ENCODE data around the gene GPATCH1. TPM values are rescaled to one million over a fixed set of nuclear protein-coding genes. Genes with fewer than 3 reads are reported as not detected.

Gene GPATCH1
- total RNA-seq, 1 experiment from 2014 or later: 34.7 TPM

DNA sequence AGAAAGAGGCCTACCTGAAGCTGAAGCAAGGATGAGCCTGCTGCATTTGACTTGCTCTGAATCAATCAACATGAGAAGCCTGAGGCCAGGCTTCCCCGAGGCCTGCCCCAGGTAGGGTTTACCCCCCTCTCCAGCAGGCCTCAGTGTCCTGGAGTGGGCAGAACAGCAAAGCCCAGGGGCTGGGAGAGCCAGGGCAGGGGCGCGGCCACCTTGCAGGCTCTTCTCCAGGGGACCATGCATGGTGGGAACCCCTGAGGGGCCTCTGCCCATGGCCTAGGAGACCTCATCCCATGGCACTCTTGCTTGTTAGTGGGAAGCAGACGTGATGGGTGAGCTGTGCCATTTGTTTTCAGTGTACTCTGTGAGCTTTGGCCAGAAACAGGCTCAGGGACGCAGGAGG, 93.2 kb downstream of the GPATCH1 start:
- CTCF ChIA-PET: interaction anchor here (0.6 to 1.8 kb wide), 2 partner anchors 9 to 10 kb away, joined by 4 to 7 read pairs; no protein-coding TSS in a partner anchor
- DNase-seq (ENCODE audit: low read depth, low spot score) (no peak), ATAC-seq (no peak)
- intact Hi-C loops (cut with micrococcal nuclease; ENCODE audit: unreplicated experiment): no loop called here
- Histone ChIP-seq H3K4me1 (ENCODE audit: control insufficient read depth, insufficient read depth, low read length) (peaks cover 36% of the 10 kb centered on the region), H3K36me3 (ENCODE audit: control insufficient read depth, insufficient read depth, low read length) (no peaks in the 10 kb centered on the region; the same call in 1 of the 2 replicates), H3K27me3 (ENCODE audit: control insufficient read depth, insufficient read depth, low read length) (no peaks in the 10 kb centered on the region), H3K4me3 (ENCODE audit: low read depth in 2 of 2, low read length in 2 of 2) (no peak overlapping the region), H3K27ac (ENCODE audit: low read length) (0 out of 2 replicates have a peak overlapping the region, but pooled peaks have one; percentile 5), H3K9me3 (ENCODE audit: control insufficient read depth, insufficient read depth, low read depth, low read length) (no peaks in the 10 kb centered on the region)
- POLR2A ChIA-PET: no interaction called here
- in situ Hi-C loops (cut with HindIII; ENCODE audit: low pct_unique_long_range_greater_than_20kb, low sequenced_read_pairs): no loop called here
- BruUV-seq (replicated peaks): no TSS peak
- TF ChIP-seq, protein P1, sequence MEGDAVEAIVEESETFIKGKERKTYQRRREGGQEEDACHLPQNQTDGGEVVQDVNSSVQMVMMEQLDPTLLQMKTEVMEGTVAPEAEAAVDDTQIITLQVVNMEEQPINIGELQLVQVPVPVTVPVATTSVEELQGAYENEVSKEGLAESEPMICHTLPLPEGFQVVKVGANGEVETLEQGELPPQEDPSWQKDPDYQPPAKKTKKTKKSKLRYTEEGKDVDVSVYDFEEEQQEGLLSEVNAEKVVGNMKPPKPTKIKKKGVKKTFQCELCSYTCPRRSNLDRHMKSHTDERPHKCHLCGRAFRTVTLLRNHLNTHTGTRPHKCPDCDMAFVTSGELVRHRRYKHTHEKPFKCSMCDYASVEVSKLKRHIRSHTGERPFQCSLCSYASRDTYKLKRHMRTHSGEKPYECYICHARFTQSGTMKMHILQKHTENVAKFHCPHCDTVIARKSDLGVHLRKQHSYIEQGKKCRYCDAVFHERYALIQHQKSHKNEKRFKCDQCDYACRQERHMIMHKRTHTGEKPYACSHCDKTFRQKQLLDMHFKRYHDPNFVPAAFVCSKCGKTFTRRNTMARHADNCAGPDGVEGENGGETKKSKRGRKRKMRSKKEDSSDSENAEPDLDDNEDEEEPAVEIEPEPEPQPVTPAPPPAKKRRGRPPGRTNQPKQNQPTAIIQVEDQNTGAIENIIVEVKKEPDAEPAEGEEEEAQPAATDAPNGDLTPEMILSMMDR (IDR thresholded peaks at IDR 0.05): no peak
- TF ChIP-seq TCF7L2 (IDR thresholded peaks at IDR 0.05; ENCODE audit: low read depth, low read length): no peak
- TF ChIP-seq POLR2AphosphoS5 (IDR thresholded peaks at IDR 0.05; ENCODE audit: low read depth, low read length): no peak
- TF ChIP-seq, protein P2, sequence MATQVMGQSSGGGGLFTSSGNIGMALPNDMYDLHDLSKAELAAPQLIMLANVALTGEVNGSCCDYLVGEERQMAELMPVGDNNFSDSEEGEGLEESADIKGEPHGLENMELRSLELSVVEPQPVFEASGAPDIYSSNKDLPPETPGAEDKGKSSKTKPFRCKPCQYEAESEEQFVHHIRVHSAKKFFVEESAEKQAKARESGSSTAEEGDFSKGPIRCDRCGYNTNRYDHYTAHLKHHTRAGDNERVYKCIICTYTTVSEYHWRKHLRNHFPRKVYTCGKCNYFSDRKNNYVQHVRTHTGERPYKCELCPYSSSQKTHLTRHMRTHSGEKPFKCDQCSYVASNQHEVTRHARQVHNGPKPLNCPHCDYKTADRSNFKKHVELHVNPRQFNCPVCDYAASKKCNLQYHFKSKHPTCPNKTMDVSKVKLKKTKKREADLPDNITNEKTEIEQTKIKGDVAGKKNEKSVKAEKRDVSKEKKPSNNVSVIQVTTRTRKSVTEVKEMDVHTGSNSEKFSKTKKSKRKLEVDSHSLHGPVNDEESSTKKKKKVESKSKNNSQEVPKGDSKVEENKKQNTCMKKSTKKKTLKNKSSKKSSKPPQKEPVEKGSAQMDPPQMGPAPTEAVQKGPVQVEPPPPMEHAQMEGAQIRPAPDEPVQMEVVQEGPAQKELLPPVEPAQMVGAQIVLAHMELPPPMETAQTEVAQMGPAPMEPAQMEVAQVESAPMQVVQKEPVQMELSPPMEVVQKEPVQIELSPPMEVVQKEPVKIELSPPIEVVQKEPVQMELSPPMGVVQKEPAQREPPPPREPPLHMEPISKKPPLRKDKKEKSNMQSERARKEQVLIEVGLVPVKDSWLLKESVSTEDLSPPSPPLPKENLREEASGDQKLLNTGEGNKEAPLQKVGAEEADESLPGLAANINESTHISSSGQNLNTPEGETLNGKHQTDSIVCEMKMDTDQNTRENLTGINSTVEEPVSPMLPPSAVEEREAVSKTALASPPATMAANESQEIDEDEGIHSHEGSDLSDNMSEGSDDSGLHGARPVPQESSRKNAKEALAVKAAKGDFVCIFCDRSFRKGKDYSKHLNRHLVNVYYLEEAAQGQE (IDR thresholded peaks at IDR 0.05; ENCODE audit: insufficient read depth in 1 of 2, low read depth in 2 of 2, low read length in 1 of 2): no peak

DNA sequence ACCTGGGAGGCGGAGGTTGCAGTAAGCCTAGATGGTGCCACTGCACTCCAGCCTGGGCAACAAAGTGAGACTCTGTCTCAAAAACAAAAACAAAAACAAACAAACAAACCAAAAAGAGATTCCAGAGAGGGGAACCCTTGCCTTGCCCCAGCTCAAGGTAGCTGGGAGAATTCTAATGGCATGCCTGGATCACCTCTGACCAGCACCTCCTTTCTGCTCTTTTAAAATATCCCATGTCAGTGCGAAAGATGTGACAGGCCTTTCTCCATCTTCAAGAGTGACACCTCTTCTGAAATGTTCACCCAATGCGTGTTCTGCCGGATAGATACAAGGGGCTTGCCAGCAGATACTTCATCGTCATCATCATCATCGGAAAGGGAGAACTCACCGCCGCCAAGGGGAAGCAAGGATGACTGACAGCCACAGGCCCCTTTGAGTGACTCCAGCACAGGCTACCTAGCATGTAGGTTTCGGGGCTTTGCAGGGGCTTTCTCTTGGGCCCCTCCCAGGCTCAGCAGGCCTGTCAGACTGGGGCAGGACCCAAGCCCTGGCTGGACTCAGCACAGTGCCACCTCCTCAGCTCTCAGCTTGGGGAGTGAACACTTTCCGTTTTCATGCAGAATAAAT, 94.3 kb downstream of the GPATCH1 start:
- intact Hi-C loops (cut with micrococcal nuclease; ENCODE audit: unreplicated experiment): no loop called here
- Histone ChIP-seq H3K27me3 (ENCODE audit: control insufficient read depth, insufficient read depth, low read length) (no peaks in the 10 kb centered on the region), H3K36me3 (ENCODE audit: control insufficient read depth, insufficient read depth, low read length) (no peaks in the 10 kb centered on the region; the same call in 1 of the 2 replicates), H3K27ac (ENCODE audit: low read length) (peak overlapping the region; percentile 97), H3K9me3 (ENCODE audit: control insufficient read depth, insufficient read depth, low read depth, low read length) (no peaks in the 10 kb centered on the region), H3K4me3 (ENCODE audit: low read depth in 2 of 2, low read length in 2 of 2) (peak overlapping the region in 1 of 2 experiments; percentile 99; a peak in 2 of 4 replicates), H3K4me1 (ENCODE audit: control insufficient read depth, insufficient read depth, low read length) (peaks cover 36% of the 10 kb centered on the region)
- no peak for TF ChIP-seq SIN3A (IDR thresholded peaks at IDR 0.05; ENCODE audit: borderline replicate concordance, insufficient read depth, low read depth, low read length)
- TF ChIP-seq, protein P1 (IDR thresholded peaks at IDR 0.05): no peak
- TF ChIP-seq TCF7L2 (IDR thresholded peaks at IDR 0.05; ENCODE audit: low read depth, low read length): no peak
- TF ChIP-seq, protein P2 (IDR thresholded peaks at IDR 0.05; ENCODE audit: insufficient read depth in 1 of 2, low read depth in 2 of 2, low read length in 1 of 2): no peak
- no peak for TF ChIP-seq POLR2AphosphoS5 (IDR thresholded peaks at IDR 0.05; ENCODE audit: low read depth, low read length)
- in situ Hi-C loops (cut with HindIII; ENCODE audit: low pct_unique_long_range_greater_than_20kb, low sequenced_read_pairs): no loop called here
- no peak for DNase-seq (ENCODE audit: low read depth, low spot score)
- ChIA-PET POLR2A (interaction anchor here (0.7 kb wide), 1 partner anchor 9 kb away, joined by 3 read pairs; no protein-coding TSS in a partner anchor), CTCF (interaction anchor here (0.7 to 1.8 kb wide), 3 partner anchors 9 to 14 kb away, joined by 3 to 7 read pairs (median 5); no protein-coding TSS in a partner anchor)
- ATAC-seq: no peak
- no TSS peak for BruUV-seq (replicated peaks)
